HS-5 (cell line): Measurements from ENCODE around the gene FAM89B.

ENCODE experiments used
- DNase-seq: peaks from one replicate; pipeline ENCODE4 v3.0.0-alpha.2; 2012; ENCODE audit warnings: low read depth

The FAM89B gene

DNA sequence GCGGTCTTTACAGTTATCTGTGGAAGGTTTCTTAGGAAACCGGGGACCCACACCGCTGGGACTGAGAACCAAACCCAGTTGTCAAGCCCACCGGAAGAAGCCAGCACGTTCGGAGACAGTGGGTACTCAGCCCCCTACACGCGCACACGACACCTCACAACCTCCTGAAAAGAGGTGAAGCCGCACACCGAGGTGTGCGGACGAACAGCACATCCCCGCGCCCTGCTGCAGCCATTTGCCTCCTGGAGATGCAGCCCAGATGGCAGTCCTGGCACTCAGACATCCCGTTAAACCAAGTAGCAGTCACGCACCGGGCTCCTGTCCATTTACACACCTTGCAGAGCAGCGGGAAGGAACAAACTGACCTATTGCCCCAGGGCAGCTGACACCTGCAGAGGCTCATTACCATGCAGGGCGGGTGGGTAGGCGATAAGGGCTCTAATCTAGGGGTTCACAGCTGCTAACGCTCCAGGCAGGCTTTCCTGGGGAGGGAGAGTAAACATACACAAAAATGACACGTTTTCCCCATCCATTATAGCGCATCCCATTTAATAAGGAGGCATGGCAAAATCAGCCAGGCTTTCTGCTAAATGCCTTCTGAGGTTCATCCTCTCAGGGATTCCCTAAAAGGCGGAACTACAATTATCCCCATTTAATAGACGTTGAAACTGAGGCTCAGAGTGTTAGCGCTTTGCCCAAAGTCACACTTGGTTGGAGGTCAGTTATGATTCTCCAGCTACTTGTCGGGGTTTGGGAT is 2.7 kb downstream of the FAM89B start:
- DNase-seq: no peak

DNA sequence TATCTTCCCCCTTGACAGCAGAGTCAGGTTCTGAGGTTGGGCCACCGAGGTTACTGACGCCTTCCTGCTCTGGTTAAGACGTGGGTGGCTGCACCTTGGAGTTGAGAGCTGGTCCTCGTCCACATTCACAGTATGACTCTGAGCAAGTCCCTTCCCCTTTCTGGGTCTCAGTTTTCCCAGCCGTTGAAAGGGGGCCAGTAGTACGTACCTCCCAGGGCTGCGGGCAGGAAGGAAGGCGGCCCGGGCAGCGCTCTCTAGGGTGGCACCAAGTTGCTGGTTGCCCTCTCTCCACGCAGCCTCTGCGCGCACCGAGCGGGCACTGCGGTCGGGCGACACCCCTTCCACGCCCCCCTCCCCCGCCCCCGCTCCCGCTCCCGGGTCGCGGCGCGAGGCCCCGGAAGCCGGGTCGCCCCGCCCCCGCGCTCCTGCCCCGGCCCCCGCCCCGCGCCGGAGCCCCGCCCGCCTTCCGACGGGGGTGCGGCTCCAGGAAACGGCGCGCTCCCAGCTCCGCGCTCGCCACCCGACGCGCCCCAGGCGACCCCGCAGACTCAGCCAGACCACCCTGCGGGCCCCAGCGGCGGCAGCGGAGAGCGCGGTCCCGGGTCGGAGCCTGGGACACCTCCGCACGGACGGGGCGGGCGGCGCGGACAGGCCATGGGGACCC is 3.4 kb downstream of the FAM89B start, which contains the start of gene EHBP1L1:
Gene EHBP1L1 (plus strand): TSS at position 486 of the 664 bp plus-strand sequence. CDS start 250 bp downstream, outside the sequence.
- DNase-seq: no peak

DNA sequence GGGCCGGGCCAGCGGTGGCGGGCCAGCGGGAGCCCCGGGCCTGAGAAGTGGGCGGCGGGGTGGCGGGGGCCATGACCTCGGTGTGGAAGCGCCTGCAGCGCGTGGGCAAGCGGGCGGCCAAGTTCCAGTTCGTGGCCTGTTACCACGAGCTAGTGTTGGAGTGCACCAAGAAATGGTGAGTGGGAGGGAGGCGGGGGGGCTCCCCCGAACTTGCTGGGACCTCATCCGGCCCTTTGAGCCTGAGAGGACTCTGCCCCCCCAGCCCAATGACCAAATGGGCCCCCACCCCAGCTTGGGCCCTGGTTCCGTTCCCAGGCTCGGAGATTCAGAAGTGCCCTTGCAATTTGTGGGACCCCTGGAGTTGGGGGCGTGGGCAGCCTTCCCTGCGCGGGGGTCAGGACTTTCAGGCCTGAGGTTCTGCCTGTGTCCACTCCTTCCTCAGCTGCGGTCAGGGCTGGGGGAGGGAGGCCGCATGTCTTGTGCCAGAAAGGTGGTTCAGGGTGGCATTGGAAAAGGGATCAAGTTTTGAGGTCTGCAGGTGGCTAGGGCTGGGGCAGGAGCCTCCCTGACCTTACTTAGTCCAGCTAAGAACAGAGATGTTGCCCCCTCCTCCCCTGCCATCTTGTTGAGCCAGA is 4.0 kb downstream of the FAM89B start:
- no peak for DNase-seq

DNA sequence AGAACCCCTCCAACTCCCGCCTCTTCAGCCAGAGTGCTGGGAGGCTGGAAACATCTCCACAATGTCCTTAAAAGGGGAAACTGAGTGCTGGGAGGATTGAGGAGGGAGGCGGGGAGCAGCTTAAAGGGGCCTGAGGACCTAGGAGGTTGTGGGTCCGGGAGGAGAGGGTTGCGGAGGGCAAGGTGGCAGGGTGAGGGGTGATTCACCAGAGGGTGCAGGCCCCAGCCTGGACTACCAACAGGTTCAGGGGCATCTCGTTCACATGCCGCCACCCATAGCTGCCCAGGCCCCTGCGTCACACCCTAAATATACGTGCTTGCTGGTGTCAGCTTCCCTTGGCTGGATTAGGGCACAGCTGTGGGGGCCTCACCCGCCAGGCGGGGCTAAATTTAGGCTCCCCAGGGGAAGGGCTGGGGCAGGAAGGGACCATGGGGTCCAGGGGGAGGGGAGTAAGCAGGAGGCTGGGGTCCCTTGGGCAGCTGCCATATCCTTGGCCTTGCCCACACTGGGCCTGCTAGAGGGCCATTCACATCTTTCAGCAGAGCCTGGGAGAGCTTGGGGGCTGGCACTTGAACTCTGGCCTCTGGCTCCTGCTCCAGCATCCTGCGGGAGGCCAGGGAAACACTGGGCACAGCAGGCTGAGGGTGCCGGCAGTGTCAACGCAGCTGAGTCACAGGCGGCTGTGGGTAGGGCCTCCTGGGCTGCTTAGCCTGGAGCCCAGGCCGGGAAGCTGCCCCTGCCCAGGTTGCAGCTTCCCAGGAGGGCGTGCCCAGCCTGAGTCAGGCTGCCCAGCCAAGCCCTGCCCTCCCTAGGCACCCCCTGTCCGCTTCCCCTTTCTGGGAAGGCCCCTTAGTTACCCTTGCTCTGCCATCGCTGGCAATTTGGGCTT is 4.8 kb downstream of the FAM89B start:
- DNase-seq: no peak

DNA sequence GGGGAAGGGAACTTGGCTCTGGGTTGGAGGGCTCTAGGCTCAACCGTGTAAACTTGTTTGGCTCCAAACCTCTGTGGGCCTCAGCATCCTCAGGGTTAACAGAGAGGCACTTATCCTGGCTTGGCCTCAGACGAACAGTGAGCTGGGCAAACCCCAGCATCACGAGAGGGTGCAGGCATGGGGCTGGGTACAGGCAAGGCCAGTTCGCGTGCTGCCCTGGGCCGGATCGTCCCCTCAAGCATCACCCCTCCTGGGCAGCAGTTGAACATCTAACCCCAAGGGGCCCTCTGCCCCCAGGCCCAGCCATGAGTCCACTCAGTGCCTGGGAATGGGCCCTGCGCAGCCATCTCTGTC is 5.4 kb downstream of the FAM89B start:
- no peak for DNase-seq

DNA sequence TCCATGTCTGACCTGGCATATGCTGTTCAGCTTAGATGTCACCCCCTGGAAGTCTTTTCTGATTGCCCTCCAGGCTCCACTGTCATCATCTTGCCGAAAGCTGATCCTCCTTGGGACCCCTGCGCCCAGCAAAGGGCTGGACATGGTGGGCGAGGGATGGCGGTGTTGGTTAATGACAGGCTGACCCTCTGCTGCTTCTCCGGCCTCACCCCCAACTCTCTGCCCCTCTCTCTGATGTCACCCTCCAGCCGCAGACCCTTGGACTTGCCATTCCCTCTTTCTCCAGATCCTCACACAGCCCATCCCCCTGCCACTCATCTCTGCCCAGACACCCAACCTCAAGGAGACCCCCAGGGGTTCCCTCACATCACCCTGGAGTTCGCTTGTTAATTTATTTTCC is 5.8 kb downstream of the FAM89B start:
- DNase-seq: no peak

DNA sequence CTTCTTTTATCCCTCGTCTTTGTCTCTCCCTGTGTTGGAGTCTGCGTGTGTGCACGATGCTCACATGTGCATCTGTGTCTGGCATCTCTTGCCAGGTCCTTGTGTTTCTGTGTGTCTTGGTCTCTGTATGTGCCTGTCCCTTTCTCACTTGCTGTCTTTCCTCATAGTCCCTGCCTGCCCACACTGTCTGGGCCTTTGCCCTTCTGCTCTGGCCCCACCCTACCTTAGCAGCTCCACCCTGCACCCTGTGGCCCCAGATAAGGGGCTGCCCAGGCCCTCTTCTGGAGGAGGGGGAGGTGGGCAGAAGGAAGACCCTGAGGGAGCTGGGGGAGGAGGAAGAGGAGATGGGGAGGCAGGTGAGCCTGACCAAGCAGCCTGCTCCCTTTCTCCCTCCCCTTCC is 6.3 kb downstream of the FAM89B start:
- no peak for DNase-seq

DNA sequence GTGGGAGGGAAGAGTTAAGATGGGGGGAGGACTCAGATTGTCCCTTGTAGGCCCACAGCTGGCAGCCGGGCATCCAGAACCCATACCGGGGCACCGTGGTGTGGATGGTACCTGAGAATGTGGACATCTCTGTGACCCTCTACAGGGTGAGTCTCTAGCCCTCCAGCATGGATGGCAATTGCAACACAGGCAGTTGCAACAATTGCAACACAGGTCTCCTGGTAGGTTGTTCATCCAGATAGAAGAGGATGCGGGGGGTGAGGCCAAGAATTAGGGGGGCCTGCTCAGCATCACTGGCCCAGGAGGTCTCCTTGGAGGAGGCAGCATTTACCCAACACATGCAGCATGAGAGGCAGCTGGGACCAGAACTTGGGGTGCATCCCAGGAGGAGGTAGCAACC is 7.0 kb downstream of the FAM89B start:
- no peak for DNase-seq

DNA sequence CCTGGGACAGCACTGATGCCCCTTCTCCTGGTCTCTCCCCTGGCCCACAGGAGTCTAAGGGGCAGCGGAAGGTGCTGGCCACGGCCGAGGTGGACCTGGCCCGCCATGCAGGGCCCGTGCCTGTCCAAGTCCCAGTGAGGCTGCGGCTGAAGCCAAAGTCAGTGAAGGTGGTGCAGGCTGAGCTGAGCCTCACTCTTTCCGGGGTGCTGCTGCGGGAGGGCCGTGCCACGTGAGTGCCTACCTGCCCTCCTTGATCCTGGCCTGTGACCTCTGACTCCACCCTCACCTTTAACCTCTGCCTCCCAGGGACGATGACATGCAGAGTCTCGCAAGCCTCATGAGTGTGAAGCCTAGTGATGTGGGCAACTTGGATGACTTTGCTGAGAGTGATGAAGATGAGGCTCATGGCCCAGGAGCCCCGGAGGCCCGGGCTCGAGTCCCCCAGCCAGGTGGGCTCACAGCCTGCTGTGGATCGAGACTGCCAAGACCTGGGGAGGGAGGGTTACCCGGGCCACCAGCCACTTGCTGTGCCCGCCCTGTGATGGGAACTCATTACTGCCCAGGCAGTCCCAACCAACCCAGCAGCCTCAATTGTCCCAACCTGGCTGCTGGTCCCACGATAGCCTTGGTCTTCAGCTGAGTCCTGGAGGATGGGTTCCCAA is 7.8 kb downstream of the FAM89B start:
- DNase-seq: no peak

DNA sequence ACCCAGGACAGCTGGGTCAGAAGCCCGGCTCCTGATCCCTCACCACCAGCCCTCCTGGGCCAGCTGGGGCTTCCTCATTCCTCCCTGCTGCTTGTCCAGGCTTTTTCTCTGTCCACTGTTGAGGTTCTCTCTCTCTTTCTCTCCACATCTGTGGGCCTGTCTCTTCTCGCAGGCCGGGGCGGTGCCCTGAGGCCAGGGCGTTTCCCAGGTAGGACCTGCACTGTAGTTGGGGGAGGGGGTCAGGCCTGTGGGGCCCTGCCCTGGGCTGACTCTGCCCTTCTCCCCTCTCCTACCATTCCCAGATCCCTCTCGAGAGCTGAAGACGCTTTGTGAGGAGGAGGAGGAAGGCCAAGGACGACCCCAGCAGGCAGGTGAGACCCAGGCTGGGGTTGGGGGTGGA is 8.4 kb downstream of the FAM89B start:
- DNase-seq: no peak

DNA sequence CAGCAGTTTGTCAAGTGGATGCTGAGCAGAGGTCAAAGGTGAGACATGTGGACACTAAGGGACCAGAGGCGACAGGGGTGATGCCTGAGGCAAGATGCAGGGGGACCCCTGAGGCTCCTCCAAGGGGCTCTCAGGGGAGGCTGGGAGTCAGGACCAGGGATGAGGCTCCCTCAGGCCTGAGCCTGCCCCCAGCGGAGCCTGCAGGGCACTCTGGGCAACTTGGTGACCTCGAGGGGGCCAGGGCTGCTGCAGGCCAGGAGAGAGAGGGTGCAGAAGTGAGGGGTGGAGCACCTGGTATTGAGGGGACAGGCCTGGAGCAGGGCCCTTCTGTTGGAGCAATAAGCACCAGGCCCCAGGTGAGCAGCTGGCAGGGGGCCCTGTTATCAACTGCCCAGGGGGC is 9.6 kb downstream of the FAM89B start:
- DNase-seq: no peak

DNA sequence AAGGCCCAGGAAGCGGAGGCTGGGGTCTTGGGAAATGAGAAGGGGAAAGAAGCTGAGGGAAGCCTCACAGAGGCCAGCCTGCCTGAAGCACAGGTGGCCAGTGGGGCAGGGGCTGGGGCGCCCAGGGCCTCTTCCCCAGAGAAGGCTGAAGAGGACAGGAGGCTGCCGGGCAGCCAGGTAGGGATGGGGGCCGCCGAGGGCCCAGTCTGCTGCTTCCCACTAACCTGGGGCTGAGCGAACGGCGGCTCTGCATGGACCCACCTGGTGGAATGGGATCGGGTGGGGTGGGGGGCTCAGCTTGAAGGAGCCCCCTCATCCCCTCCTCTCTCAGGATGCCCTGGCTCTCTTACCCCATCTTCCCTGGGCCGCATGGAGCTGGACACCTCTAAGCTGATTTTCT is 11.3 kb downstream of the FAM89B start:
- DNase-seq: no peak

DNA sequence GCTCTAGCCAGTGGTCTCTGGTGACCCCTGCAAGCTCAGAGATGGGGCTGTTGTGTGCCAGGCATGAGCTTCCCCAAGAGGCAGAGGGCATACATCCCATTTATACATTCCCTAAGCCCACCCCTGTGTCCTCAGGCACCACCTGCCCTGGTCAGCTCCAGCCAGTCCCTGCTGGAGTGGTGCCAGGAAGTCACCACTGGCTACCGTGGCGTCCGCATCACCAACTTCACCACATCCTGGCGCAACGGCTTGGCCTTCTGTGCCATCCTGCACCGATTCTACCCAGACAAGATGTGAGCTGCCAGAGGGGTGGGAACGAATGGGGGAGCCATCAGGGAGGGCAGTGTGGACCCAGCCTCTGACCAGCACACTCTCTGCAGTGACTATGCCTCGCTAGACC is 11.8 kb downstream of the FAM89B start:
- DNase-seq: no peak

DNA sequence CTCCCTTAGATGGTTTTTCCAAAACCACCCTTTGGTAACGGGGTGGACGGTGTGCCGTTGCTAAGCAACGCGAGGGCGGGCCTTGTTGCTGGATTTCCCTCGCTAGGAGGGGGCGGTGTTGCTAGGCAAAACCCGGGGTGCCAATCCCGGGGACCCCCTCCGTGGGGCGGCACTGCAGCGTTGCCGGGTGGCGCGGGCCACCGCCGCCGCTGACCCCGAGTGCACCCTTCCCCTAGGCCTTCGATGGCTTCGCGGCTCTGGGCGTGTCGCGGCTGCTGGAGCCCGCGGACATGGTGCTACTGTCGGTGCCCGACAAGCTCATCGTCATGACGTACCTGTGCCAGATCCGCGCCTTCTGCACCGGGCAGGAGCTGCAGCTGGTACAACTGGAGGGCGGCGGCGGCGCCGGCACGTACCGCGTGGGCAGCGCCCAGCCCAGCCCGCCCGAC is 12.4 kb downstream of the FAM89B start:
- no peak for DNase-seq

DNA sequence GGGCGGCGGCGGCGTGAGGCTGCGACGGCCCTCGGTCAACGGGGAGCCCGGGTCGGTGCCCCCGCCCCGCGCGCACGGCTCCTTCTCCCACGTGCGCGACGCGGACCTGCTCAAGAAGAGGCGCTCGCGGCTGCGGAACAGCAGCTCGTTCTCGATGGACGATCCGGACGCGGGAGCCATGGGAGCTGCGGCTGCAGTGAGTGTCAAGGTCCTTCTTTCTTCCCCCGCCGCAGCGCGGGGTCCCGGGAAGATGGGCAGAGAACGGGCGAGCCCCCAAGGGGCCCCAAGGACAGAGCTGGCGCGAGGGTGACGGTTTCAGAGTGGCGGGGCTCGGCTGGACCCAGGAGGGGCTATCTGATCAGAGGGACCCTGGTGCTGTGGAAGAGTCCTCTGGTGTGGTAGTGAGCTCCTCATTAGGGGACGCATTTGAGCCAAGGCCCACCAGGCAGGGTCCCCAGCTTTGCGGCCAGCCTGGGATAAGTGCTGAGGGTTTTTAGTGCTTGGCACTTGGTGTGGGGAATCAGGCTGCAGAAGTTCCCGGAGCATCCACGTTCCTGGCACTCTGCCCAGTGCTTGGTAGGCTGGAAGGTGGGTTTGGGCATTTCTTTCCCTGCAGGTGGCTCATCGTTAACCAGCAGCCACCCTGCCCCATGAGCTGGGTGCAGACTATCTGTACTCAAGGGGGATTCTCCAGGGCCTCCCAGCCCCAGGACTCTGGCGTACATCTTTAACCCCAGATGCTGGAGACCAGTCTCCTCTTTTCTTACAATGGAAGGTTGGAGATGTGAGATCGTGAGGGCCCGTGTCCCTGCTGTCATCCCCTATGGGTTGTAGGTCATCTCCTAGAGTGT is 13.3 kb downstream of the FAM89B start:
- no peak for DNase-seq

DNA sequence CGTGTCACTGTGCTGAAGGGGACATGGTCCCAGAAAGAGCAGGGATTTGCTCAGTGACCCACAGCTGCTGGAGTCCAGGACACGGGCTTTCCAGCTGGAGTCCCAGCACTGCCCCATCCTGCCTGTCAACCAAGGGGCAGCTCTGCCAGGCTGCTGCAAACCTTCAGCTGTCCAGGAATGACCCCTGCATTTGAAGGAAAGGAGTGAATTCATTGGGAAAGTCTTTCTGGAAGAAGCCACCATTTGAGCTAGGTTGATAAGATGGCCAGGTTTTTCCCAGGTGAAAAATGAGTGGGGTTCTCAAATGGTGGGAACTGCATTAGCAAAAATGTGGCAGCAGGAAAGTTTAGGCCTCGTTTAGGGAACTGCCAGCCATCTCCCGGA is 13.9 kb downstream of the FAM89B start:
- DNase-seq: no peak

DNA sequence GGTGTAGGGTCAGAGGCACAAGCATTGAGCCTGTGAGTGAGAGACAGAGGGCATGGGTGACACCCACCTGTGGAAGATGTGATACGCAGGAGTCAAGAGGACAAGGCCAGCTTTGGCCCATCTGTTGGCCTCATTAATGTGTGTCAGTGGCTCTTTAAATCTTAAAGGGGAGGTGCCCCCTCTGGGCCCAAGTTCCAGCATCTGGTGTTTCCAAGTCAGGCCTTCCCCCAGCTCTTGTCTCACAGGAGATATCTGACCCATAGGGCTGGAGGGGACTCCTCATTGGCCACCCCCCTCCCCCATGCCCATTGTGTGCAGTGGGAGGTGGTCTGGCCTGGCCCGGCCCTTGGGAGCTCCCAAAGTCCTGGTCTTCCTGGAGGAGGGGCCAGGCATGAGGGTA is 14.3 kb downstream of the FAM89B start:
- no peak for DNase-seq

DNA sequence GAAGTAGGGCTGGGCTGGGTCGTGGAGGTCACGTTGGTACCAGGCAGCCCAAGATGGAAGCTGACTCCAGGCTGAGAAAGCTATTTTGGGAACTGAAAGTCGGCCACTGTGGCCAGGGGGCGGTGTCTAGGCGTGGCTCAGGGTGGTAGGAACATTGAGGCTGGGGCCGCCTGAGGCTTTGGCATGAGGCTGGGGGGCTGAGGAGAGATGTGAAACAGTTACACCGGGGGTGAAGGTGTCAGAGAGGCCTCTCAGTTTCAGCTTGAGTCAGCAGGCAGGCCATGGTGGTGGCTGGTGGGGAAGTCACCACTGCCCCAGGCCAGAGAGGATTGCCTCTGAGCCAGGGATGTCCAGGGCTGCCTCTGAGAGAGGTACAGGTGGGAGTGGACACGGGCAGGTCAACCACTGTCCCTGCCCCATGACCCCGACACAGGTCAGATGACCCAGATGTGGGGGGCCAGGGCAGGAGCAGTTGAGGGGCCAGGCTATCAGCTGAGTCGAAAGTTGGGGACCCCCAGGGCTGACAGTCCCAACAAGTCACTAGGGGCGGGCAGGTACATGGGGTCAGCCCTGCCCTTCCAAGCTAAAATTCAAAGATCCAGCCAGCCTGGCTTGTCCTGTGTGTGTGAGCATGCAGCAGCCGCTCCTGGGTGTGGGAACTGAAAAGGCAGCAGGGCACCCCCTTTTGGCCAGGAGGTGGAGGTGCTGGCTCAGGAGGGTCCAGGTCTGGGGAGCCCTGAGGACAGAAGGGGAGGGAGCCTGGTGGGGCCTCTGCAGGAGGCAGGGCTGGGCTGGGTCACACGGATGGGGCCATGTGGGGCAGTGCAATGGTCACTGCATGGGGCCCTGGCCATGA is 16.1 kb downstream of the FAM89B start:
- no peak for DNase-seq

DNA sequence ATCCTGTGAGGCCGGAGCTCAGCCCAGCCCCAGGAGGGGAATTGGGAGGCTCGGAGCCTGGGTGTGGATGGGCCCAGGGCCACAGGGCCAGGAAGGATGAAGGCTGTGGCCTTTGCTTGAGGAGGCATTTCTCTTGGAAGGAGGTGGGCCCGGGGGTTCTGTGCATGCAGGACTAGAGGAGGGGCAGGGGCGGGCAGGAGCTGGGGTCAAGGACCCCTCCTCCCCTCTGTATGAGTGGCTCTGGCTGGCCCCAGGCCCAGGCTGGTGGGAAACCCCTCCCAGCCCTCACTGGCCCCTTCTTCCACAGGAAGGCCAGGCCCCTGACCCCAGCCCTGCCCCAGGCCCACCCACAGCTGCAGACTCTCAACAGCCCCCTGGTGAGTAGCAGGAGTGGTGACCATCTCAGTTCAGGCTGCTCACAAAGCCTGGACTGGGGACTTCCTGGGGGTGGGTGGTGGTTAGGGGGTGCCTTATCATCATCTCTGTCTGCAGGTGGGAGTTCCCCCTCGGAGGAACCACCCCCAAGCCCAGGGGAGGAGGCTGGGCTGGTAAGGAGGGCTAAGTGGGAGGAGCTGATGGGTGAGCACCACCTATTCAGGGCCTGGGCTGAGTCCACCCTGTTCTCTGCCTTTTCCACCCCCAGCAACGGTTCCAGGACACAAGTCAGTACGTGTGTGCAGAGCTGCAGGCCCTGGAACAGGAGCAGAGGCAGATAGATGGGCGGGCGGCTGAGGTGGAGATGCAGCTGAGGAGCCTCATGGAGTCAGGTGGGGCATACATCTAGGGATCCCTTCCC is 17.3 kb downstream of the FAM89B start:
- DNase-seq: no peak
